22Rv1 (cell line): ENCODE data around the gene P2RY11.

Source experiments
- CTCF ChIP-seq: fragments of 450-650 bp; IDR thresholded peaks from 2 replicates; pipeline ENCODE4 v1.5.1; 2017; ENCODE audit warnings: mild to moderate bottlenecking
- ZFX ChIP-seq: fragments of 450-650 bp; IDR thresholded peaks from 2 replicates; pipeline ENCODE4 v1.6.1; 2017; ENCODE audit warnings: antibody characterized with exemption, borderline replicate concordance

- TF ChIP-seq CTCF (no peak), ZFX (no peak)
Observed at GRCh38 chr19:10112037-10112761, 706 bp downstream of the P2RY11 start.
